Frontal cortex (tissue), 4 donors: ENCODE data around the gene MACF1. TPM values are rescaled to one million over a fixed set of nuclear protein-coding genes. Genes with fewer than 3 reads are reported as not detected.
"Not testable (repeated sequence)": the region's sequence is repeated elsewhere in the genome, so short reads cannot be mapped to it uniquely, and the experiment has no call there.

Experiments used
- DNase-seq, 2 donors: peaks; one replicate each; pipeline ENCODE4 v3.0.0; 2012; ENCODE audit warnings: low spot score in 2 of 2
- FAIRE-seq: peaks from 2 replicates; lab custom pipeline; 2012; peaks lifted over from hg19 to GRCh38; lab: Jason Lieb, UNC
- total RNA-seq: library from RNA; depleted of rRNA; stranded (reverse); fragments of >200 nt; gene quantifications from one replicate; pipeline ENCODE4 v1.2.3, GENCODE V29; 2014
- donor health status: control.
- donor health status: control.
- donor health status: control.

MACF1 gene
- total RNA-seq, 1 donor from 2014 or later: 306 TPM

- not testable (repeated sequence) for FAIRE-seq, DNase-seq
Observed at GRCh38 chr1:39496520-39496919, 292.0 kb downstream of the MACF1 start.

- FAIRE-seq (no peak), DNase-seq (no peak)
Observed at GRCh38 chr1:39497585-39497984, 293.1 kb downstream of the MACF1 start.

- not testable (repeated sequence) for FAIRE-seq, DNase-seq
Observed at GRCh38 chr1:39498096-39498710, 293.7 kb downstream of the MACF1 start.

- not testable (repeated sequence) for DNase-seq, FAIRE-seq
Observed at GRCh38 chr1:39498821-39499220, 294.3 kb downstream of the MACF1 start.

GRCh38 chr1:39499668-39500067 is 295.2 kb downstream of the MACF1 start:
- FAIRE-seq: no peak

GRCh38 chr1:39500862-39501389 is 296.4 kb downstream of the MACF1 start:
- DNase-seq: no peak
- FAIRE-seq: no peak

More at GRCh38 chr1:39499668-39500067, 295.2 kb downstream of the MACF1 start:
- no peak for DNase-seq

GRCh38 chr1:39501666-39502065 is 297.2 kb downstream of the MACF1 start:
- no peak for DNase-seq
- no peak for FAIRE-seq

GRCh38 chr1:39504436-39504835 is 299.9 kb downstream of the MACF1 start:
- not testable (repeated sequence) for DNase-seq, FAIRE-seq

GRCh38 chr1:39505289-39505688 is 300.8 kb downstream of the MACF1 start:
- DNase-seq: no peak
- no peak for FAIRE-seq

- FAIRE-seq (no peak), DNase-seq (no peak)
Observed at GRCh38 chr1:39507230-39507928, 302.9 kb downstream of the MACF1 start.

- FAIRE-seq: no peak
- DNase-seq: no peak
Observed at GRCh38 chr1:39508266-39508665, 303.8 kb downstream of the MACF1 start.

GRCh38 chr1:39508857-39509305 is 304.4 kb downstream of the MACF1 start:
- FAIRE-seq: no peak

GRCh38 chr1:39509360-39510009 is 305.0 kb downstream of the MACF1 start:
- DNase-seq: no peak
- FAIRE-seq: no peak

More at GRCh38 chr1:39508857-39509305, 304.4 kb downstream of the MACF1 start:
- no peak for DNase-seq

GRCh38 chr1:39510570-39511186 is 306.2 kb downstream of the MACF1 start:
- not testable (repeated sequence) for FAIRE-seq, DNase-seq

- FAIRE-seq, DNase-seq: not testable (repeated sequence)
Observed at GRCh38 chr1:39511477-39511876, 307.0 kb downstream of the MACF1 start.

GRCh38 chr1:39512234-39512847 is 307.8 kb downstream of the MACF1 start:
- FAIRE-seq: not testable (repeated sequence)

GRCh38 chr1:39514710-39515124 is 310.2 kb downstream of the MACF1 start:
- not testable (repeated sequence) for DNase-seq, FAIRE-seq

More at GRCh38 chr1:39512234-39512847, 307.8 kb downstream of the MACF1 start:
- not testable (repeated sequence) for DNase-seq

GRCh38 chr1:39515131-39516086 is 310.9 kb downstream of the MACF1 start:
- DNase-seq, FAIRE-seq: not testable (repeated sequence)
